Measurements from ENCODE around the gene CNRIP1.
"Not testable (repeated sequence)": the region's sequence is repeated elsewhere in the genome, so short reads cannot be mapped to it uniquely, and the experiment has no call there.

CNRIP1 gene

DNA sequence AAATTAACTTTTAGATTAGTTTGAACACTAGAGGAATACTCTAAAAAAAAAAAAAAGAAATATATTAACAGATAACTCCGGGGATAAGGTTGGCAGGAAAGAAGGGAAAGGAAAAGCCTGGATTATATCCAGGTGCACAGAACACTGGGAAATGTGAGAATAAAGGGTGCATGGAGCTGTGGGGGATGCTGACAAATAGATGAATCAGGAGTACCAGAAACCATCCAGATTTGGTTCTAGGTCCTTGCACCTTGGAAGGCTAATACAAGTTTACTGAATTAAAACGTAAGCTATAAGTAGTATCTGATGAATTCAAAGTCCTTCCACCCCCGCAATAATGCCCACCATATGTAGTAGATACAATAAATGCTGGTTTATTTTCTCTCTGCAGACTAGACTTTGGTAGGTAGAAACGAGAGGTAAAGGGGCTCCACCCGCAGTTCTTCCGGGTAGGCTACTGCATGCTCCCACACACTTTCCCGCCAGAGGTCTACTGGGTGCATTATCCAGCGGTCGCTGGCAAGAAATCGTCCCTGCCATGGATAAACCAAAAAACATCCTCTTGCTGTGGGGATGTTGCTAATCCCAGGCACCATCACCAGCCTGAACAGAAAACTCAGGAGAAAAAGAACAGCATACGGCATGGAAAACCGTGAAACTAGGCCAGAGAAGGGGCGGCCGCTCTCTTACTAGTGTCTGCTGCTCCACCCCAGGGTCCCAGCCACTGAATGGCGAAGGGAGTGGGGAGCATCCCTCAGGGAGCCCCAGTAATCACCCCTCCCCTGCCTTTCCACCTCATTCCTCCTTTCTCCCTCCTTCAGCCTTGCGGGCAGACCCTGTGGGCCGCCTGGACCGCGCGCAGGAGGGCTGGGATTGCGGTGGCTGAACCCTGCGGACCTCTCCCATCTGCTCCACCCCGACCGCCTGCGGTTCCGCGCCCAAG lies 1.5 kb downstream of the CNRIP1 start:
- H3K9me3 Mint-ChIP-seq = no peaks in the 10 kb centered on the region
- H3K27ac Mint-ChIP-seq = peak overlapping the region; percentile 91 to 98 (median 95)
- H3K36me3 Mint-ChIP-seq (ENCODE audit: low read depth) = peaks cover 26% of the 10 kb centered on the region
- peaks cover 15% of the 10 kb centered on the region for H3K4me1 Mint-ChIP-seq
- TF ChIP-seq, protein P1, sequence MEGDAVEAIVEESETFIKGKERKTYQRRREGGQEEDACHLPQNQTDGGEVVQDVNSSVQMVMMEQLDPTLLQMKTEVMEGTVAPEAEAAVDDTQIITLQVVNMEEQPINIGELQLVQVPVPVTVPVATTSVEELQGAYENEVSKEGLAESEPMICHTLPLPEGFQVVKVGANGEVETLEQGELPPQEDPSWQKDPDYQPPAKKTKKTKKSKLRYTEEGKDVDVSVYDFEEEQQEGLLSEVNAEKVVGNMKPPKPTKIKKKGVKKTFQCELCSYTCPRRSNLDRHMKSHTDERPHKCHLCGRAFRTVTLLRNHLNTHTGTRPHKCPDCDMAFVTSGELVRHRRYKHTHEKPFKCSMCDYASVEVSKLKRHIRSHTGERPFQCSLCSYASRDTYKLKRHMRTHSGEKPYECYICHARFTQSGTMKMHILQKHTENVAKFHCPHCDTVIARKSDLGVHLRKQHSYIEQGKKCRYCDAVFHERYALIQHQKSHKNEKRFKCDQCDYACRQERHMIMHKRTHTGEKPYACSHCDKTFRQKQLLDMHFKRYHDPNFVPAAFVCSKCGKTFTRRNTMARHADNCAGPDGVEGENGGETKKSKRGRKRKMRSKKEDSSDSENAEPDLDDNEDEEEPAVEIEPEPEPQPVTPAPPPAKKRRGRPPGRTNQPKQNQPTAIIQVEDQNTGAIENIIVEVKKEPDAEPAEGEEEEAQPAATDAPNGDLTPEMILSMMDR (IDR thresholded peaks at IDR 0.05; ENCODE audit: unreplicated experiment in 3 of 3) = no peak
- peaks cover 31% of the 10 kb centered on the region for H3K27me3 Mint-ChIP-seq (ENCODE audit: low read depth)
- H3K4me3 Mint-ChIP-seq = peak overlapping the region; percentile 88 to 94 (median 91)

DNA sequence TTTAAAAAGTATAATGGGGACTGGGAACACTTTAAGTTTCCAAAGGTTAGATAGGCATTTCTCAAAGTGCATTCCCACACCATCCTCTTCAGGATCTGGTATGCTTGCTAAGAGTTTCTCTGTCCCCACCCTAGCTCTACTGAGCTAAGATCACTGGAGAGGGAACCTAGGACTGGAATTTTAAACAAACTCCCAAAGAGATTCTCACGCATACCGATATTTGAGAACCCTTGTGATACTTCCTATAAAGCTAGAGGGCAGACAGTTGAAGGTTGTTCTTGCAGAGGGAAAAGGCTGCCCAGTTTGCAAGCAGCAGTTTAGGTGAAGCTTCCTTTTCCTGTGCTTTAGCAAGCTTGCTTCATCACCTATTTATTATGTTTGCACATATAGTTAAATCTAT lies 3.6 kb downstream of the CNRIP1 start:
- Mint-ChIP-seq H3K9me3 (no peaks in the 10 kb centered on the region), H3K27ac (no peak overlapping the region), H3K4me3 (peak overlapping the region in 1 of 3 experiments; percentile 53), H3K36me3 (ENCODE audit: low read depth) (peaks cover 33% of the 10 kb centered on the region), H3K27me3 (ENCODE audit: low read depth) (peaks cover 24% of the 10 kb centered on the region), H3K4me1 (peaks cover 15% of the 10 kb centered on the region)
- TF ChIP-seq, protein P1 (IDR thresholded peaks at IDR 0.05; ENCODE audit: unreplicated experiment in 3 of 3) = no peak

DNA sequence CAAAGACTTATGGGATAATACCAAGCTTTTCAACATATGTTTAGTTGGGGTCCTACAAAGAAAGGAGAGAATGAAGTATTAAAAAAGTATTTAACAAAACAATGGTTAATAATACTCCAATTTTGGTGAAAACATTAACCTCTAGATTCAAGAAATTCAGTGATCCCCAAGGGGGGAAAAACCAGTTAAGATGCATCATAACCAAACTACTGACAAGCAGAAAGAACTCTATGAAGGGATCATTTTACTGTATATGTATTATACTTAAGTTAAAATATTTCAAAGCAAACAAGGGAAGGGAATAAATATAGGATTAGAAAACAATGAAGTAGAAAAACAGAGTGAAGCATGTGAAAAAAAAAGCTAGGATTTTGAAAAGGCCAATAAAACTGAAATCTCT lies 8.7 kb downstream of the CNRIP1 start:
- TF ChIP-seq, protein P1 (IDR thresholded peaks at IDR 0.05; ENCODE audit: unreplicated experiment in 3 of 3) = no peak
- no peaks in the 10 kb centered on the region for H3K27me3 Mint-ChIP-seq (ENCODE audit: low read depth)
- no peaks in the 10 kb centered on the region for H3K4me1 Mint-ChIP-seq
- H3K27ac Mint-ChIP-seq = peak overlapping the region in 1 of 3 experiments; percentile 15
- H3K9me3 Mint-ChIP-seq = no peaks in the 10 kb centered on the region
- H3K36me3 Mint-ChIP-seq (ENCODE audit: low read depth) = peaks cover 31% of the 10 kb centered on the region
- H3K4me3 Mint-ChIP-seq = no peak overlapping the region

DNA sequence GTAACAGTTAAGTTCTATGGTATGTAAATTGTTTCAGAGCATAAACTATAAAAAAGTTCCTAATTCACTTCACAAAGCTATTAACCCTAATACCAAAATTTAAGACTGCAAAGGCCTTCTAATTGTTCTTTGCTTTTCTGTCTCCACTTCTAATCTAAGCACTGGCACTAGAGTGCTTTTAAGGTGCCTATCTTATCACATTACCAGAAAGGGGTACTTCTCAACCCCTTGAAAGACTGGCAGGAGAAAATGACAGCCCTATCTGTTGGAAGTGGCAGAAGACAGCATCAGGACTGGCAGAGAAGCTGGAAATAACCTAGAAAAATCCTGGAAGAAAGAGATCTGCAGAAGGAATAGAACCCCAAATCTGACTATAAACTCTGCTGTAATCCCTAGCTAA lies 10.3 kb downstream of the CNRIP1 start:
- Mint-ChIP-seq H3K27ac (no peak overlapping the region), H3K27me3 (ENCODE audit: low read depth) (no peaks in the 10 kb centered on the region), H3K9me3 (no peaks in the 10 kb centered on the region), H3K36me3 (ENCODE audit: low read depth) (peaks cover 18% of the 10 kb centered on the region), H3K4me1 (no peaks in the 10 kb centered on the region), H3K4me3 (no peak overlapping the region)
- TF ChIP-seq, protein P1 (IDR thresholded peaks at IDR 0.05; ENCODE audit: unreplicated experiment in 3 of 3) = no peak

DNA sequence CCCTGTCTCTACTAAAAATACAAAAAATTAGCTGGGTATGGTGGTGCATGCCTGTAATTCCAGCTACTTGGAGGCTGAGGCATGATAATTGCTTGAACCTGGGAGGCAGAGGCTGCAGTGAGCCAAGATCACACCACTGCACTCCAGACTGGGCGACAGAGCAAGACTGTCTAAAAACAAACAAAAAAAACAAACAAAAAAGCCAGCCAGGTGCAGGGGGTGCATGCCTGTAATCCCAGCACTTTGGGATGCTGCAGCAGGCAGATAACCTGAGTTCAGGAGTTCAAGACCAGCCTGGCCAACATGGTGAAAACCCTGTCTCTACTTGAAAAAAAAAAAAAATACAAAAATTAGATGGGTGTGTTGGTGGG lies 15.9 kb downstream of the CNRIP1 start:
- H3K4me1 Mint-ChIP-seq; H3K36me3 Mint-ChIP-seq (ENCODE audit: low read depth); H3K9me3 Mint-ChIP-seq; H3K27me3 Mint-ChIP-seq (ENCODE audit: low read depth); H3K27ac Mint-ChIP-seq; H3K4me3 Mint-ChIP-seq: not testable (repeated sequence)

DNA sequence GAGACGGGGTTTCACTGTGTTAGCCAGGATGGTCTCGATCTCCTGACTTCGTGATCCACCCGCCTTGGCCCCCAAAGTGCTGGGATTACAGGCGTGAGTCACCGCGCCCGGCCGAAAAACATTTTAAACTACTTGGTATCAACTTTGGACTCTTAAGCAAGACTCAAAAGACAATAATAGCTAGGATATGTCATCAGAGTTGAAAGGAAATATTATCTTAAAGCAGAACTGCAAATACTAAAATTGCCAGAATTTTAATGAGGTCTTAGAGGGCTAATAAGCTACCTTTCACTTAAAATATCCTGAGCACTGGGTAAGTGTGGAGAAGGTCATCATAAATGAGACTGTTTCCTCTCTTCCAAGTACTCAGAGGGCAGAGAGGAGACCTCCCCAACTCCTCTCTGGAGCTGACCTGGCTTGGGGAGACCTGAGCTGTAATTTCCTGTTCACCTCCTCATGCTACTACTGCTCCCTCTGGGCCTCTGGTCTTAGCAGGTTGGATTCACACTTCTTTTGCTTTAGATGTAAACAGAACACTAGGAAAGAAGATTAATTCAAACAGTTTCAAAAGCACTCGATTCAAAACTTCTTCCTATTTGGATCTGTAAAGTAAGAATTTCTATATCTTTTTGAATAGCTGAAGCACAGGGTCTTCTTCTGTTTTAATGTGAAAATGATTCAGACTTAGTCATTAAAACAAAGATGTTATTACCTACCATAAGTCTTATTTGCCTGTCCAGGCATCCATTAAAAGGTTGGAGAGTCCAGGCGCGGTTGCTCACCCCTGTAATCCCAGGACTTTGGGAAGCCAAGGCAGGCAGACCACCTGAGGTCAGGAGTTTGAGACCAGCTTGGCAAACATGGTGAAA lies 16.5 kb downstream of the CNRIP1 start:
- no peaks in the 10 kb centered on the region for H3K4me1 Mint-ChIP-seq
- TF ChIP-seq, protein P1 (IDR thresholded peaks at IDR 0.05; ENCODE audit: unreplicated experiment in 3 of 3) = no peak
- no peak overlapping the region for H3K27ac Mint-ChIP-seq
- H3K36me3 Mint-ChIP-seq (ENCODE audit: low read depth) = peaks cover 3% of the 10 kb centered on the region
- no peak overlapping the region for H3K4me3 Mint-ChIP-seq
- no peaks in the 10 kb centered on the region for H3K27me3 Mint-ChIP-seq (ENCODE audit: low read depth)
- H3K9me3 Mint-ChIP-seq = no peaks in the 10 kb centered on the region

Measured in nephron (organoid).